Mammary microvascular endothelial cell (primary cell): ENCODE measurements around the gene SORCS3. TPM values are rescaled to one million over a fixed set of nuclear protein-coding genes. Genes with fewer than 3 reads are reported as not detected.

ENCODE experiments used
- total RNA-seq: library from RNA; depleted of rRNA; stranded (reverse); fragments of >200 nt; gene quantifications from 2 replicates; pipeline ENCODE4 v1.2.3, GENCODE V29; 2015

Gene SORCS3
- not detected in 2 replicates for total RNA-seq

GRCh38 chr10:104641187-104641936 is at the start of gene SORCS3:
Gene SORCS3, plus strand, starts transcription at chr10:104641290.

